Measurements from ENCODE around the gene CA7. TPM values are rescaled to one million over a fixed set of nuclear protein-coding genes. Genes with fewer than 3 reads are reported as not detected.

CA7 gene
- total RNA-seq, 4 donors from 2014 or later: not detected

- Histone ChIP-seq H3K4me3 (no peak overlapping the region), H3K4me1 (peaks cover 0 to 4% of the 10 kb centered on the region in 2 donors), H3K36me3 (no peaks in the 10 kb centered on the region), H3K27me3 (no peaks in the 10 kb centered on the region), H3K27ac (no peak overlapping the region), H3K9me3 (no peaks in the 10 kb centered on the region)
- DNase-seq: no peak
- TF ChIP-seq POLR2A (IDR thresholded peaks at IDR 0.05): no peak
- TF ChIP-seq, protein P1, sequence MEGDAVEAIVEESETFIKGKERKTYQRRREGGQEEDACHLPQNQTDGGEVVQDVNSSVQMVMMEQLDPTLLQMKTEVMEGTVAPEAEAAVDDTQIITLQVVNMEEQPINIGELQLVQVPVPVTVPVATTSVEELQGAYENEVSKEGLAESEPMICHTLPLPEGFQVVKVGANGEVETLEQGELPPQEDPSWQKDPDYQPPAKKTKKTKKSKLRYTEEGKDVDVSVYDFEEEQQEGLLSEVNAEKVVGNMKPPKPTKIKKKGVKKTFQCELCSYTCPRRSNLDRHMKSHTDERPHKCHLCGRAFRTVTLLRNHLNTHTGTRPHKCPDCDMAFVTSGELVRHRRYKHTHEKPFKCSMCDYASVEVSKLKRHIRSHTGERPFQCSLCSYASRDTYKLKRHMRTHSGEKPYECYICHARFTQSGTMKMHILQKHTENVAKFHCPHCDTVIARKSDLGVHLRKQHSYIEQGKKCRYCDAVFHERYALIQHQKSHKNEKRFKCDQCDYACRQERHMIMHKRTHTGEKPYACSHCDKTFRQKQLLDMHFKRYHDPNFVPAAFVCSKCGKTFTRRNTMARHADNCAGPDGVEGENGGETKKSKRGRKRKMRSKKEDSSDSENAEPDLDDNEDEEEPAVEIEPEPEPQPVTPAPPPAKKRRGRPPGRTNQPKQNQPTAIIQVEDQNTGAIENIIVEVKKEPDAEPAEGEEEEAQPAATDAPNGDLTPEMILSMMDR (IDR thresholded peaks at IDR 0.05): no peak
- intact Hi-C loops (cut with DNase I; ENCODE audit: low total_unique reads): no loop called here
Observed at GRCh38 chr16:66871840-66872239, 27.6 kb downstream of the CA7 start.

- peak overlapping the region; percentile 76 to 80 for H3K27ac ChIP-seq
Observed at GRCh38 chr16:66872559-66872942, 28.3 kb downstream of the CA7 start.

DNA sequence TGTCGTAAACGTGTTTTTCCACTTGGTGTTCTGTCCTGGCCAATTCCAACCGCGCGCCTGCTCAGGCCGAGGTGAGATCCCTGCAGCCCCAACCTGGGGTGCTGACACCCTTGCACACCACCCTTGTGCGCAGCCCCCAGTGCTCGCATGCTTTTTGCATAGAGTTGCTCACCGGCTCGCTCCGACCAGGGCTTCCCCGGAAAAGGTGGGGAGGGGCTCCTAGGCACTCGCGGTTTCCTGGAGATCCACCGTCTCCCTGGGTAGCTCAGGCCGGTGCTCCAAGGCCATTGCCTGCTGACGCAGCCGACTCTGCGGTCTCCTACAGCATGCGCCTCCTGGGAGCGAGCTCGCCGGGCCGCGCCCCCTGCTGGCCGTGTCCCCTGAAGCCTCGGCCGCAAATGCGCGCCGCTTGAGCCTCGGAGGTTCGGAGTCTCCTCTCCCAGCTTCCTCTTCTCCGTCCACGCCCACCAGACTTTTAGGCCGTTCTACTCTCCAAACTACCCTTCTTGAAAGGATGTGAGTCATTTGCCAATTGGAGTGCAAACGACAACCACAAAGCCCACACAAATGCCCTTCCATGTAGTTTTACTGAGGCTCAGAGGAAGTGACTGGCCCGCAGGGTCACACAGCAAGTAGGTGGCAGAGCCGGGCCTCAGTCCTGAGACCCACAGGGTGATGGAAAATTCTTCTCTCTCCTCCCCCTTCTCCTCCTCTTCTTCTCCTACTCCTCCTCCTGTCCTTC is 28.9 kb downstream of the CA7 start:
- Histone ChIP-seq H3K4me1 (peaks cover 0 to 4% of the 10 kb centered on the region in 2 donors), H3K27ac (peak overlapping the region; percentile 76 to 80), H3K27me3 (no peaks in the 10 kb centered on the region), H3K36me3 (no peaks in the 10 kb centered on the region), H3K9me3 (no peaks in the 10 kb centered on the region), H3K4me3 (peak overlapping the region; percentile 31 to 34)
- intact Hi-C loops (cut with DNase I; ENCODE audit: low total_unique reads): no loop called here
- peak in 1 of 2 donors; percentile 23 for TF ChIP-seq POLR2A (IDR thresholded peaks at IDR 0.05)
- TF ChIP-seq, protein P1 (IDR thresholded peaks at IDR 0.05): peak; percentile 83 to 92 (median 90)
- DNase-seq: peak; percentile 88 to 89

More at GRCh38 chr16:66872559-66872942, 28.3 kb downstream of the CA7 start:
- H3K4me3 ChIP-seq: peak overlapping the region; percentile 31 to 34
- H3K27me3 ChIP-seq: no peaks in the 10 kb centered on the region
- TF ChIP-seq, protein P1 (IDR thresholded peaks at IDR 0.05): no peak
- TF ChIP-seq POLR2A (IDR thresholded peaks at IDR 0.05): no peak
- H3K36me3 ChIP-seq: no peaks in the 10 kb centered on the region
- DNase-seq: no peak
- intact Hi-C loops (cut with DNase I; ENCODE audit: low total_unique reads): no loop called here
- peaks cover 0 to 4% of the 10 kb centered on the region in 2 donors for H3K4me1 ChIP-seq
- no peaks in the 10 kb centered on the region for H3K9me3 ChIP-seq

- Histone ChIP-seq H3K4me1 (peaks cover 0 to 4% of the 10 kb centered on the region in 2 donors), H3K27me3 (no peaks in the 10 kb centered on the region), H3K27ac (peak overlapping the region; percentile 76 to 80), H3K9me3 (no peaks in the 10 kb centered on the region), H3K4me3 (no peak overlapping the region), H3K36me3 (no peaks in the 10 kb centered on the region)
- intact Hi-C loops (cut with DNase I; ENCODE audit: low total_unique reads): no loop called here
- no peak for DNase-seq
- no peak for TF ChIP-seq POLR2A (IDR thresholded peaks at IDR 0.05)
- TF ChIP-seq, protein P1 (IDR thresholded peaks at IDR 0.05): no peak
Observed at GRCh38 chr16:66873685-66874055, 29.5 kb downstream of the CA7 start.

GRCh38 chr16:66874079-66874775 is 30.0 kb downstream of the CA7 start:
- TF ChIP-seq POLR2A (IDR thresholded peaks at IDR 0.05): no peak
- TF ChIP-seq, protein P1 (IDR thresholded peaks at IDR 0.05): no peak
- DNase-seq: no peak
- Histone ChIP-seq H3K36me3 (no peaks in the 10 kb centered on the region), H3K9me3 (no peaks in the 10 kb centered on the region), H3K27ac (peak overlapping the region; percentile 68 to 72), H3K4me3 (no peak overlapping the region), H3K27me3 (no peaks in the 10 kb centered on the region), H3K4me1 (peaks cover 0 to 4% of the 10 kb centered on the region in 2 donors)
- intact Hi-C loops (cut with DNase I; ENCODE audit: low total_unique reads): no loop called here

All from uterus (tissue), 4 donors.